ENCODE measurements around the gene MYLK.
"Not testable (repeated sequence)": the region's sequence is repeated elsewhere in the genome, so short reads cannot be mapped to it uniquely, and the experiment has no call there.

MYLK gene

GRCh38 chr3:123610331-123610730 lies 273.8 kb downstream of the MYLK start:
- no peaks in the 10 kb centered on the region for H3K9me3 ChIP-seq (ENCODE audit: control insufficient read depth, insufficient read depth, low read length)
- H3K4me1 ChIP-seq (ENCODE audit: insufficient read depth, low read length) = peaks cover 13% of the 10 kb centered on the region
- no peak overlapping the region for H3K9ac ChIP-seq (ENCODE audit: low read depth, low read length)
- H3K36me3 ChIP-seq (ENCODE audit: insufficient read depth, low read length) = peaks cover 3% of the 10 kb centered on the region; the same call in 1 of the 2 replicates

DNA sequence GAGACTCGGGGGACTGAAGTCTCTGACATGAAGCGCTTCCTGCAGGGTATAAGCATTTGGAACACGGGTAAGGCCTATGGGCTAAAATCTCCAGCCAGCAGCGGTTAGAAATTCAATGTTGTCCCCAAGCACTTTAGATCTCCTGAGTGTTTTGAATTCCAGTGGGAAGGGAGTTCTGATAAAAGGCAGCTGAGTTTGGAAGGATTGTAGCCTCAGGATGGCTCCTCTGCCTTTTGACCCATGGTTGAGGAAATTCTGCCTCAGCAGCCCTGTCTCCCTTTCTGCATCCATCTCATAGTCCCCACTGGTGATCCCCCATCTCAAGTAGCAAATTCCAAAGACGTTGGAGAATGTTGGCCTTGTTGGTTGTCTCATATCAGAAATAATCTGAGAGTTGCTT lies 275.1 kb downstream of the MYLK start:
- Histone ChIP-seq H3K9ac (ENCODE audit: low read depth, low read length) (no peak overlapping the region), H3K36me3 (ENCODE audit: insufficient read depth, low read length) (peaks cover 3% of the 10 kb centered on the region; the same call in 1 of the 2 replicates), H3K9me3 (ENCODE audit: control insufficient read depth, insufficient read depth, low read length) (no peaks in the 10 kb centered on the region), H3K4me1 (ENCODE audit: insufficient read depth, low read length) (peaks cover 13% of the 10 kb centered on the region)

GRCh38 chr3:123608263-123608937 lies 275.7 kb downstream of the MYLK start:
- Histone ChIP-seq H3K9ac (ENCODE audit: low read depth, low read length) (no peak overlapping the region), H3K4me1 (ENCODE audit: insufficient read depth, low read length) (peaks cover 13% of the 10 kb centered on the region), H3K36me3 (ENCODE audit: insufficient read depth, low read length) (peaks cover 3% of the 10 kb centered on the region; the same call in 1 of the 2 replicates), H3K9me3 (ENCODE audit: control insufficient read depth, insufficient read depth, low read length) (no peaks in the 10 kb centered on the region)

GRCh38 chr3:123606527-123606926 lies 277.6 kb downstream of the MYLK start:
- no peaks in the 10 kb centered on the region for H3K9me3 ChIP-seq (ENCODE audit: control insufficient read depth, insufficient read depth, low read length)
- peaks cover 13% of the 10 kb centered on the region for H3K4me1 ChIP-seq (ENCODE audit: insufficient read depth, low read length)
- H3K36me3 ChIP-seq (ENCODE audit: insufficient read depth, low read length) = peaks cover 3% of the 10 kb centered on the region; the same call in 1 of the 2 replicates
- H3K9ac ChIP-seq (ENCODE audit: low read depth, low read length) = no peak overlapping the region

DNA sequence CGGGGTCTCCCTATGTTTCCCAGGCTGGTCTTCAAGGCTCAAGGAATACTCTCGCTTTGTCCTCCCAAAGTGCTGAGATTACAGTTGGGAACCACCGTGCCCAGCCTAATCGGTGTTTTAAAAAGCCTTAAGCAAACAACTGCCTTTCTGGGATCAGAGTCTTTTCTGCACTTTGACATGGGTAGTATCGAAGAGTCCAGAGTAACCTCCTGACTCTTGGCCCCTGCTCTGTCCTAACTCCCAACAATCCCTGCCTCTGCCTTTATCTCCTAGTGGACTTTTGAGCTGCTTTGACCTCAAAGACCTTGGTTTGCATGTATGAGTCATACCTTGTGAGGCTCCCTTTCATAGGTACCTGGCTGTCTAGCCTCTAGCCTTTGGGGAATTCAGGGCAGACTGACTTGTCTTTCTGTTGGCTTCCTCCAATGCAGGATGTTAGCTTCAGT lies 278.3 kb downstream of the MYLK start:
- no peak overlapping the region for H3K9ac ChIP-seq (ENCODE audit: low read depth, low read length)
- H3K36me3 ChIP-seq (ENCODE audit: insufficient read depth, low read length) = peaks cover 3% of the 10 kb centered on the region; the same call in 1 of the 2 replicates
- peaks cover 13% of the 10 kb centered on the region for H3K4me1 ChIP-seq (ENCODE audit: insufficient read depth, low read length)
- H3K9me3 ChIP-seq (ENCODE audit: control insufficient read depth, insufficient read depth, low read length) = no peaks in the 10 kb centered on the region

DNA sequence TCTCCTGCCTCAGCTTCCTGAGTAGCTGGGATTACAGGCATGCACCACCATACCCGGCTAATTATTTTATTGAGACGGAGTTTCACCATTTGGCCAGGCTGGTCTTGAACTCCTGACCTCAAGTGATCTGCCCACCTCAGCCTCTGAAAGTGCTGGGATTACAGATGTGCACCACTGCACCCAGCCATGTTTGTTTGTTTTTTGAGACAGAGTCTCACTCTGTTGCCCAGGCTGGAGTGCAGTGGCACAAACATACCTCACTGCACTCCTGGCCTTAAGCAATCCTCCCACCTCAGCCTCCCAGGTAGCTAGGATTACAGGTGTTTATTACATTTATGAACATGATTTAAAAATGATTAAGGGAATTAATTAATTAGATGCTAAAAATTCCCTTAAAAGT lies 281.0 kb downstream of the MYLK start:
- not testable (repeated sequence) for H3K36me3 ChIP-seq (ENCODE audit: insufficient read depth, low read length)
- H3K4me1 ChIP-seq (ENCODE audit: insufficient read depth, low read length) = peaks cover 13% of the 10 kb centered on the region

DNA sequence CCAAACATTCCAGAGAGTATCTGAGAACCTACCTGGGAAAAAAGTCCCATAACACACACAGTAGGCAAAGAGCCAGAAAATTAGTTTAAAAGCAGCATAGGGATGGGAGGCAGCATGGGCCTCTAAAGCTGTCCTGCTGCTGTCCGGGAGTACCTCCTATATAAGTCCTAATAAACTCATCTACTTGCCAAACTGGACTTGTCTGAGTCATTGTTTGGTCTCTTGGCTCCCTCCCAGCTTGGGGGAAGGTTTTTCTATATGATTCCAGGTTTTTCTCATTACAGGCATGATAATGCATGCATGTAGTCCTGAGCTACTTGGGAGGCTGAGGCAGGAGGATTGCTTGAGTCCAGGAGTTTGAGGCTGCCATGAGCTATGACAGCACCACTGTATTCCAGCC lies 281.8 kb downstream of the MYLK start:
- no peak overlapping the region for H3K9ac ChIP-seq (ENCODE audit: low read depth, low read length)
- no peaks in the 10 kb centered on the region for H3K36me3 ChIP-seq (ENCODE audit: insufficient read depth, low read length)
- no peaks in the 10 kb centered on the region for H3K9me3 ChIP-seq (ENCODE audit: control insufficient read depth, insufficient read depth, low read length)
- H3K4me1 ChIP-seq (ENCODE audit: insufficient read depth, low read length) = peaks cover 13% of the 10 kb centered on the region

More for the DNA sequence above, 281.0 kb downstream of the MYLK start:
- not testable (repeated sequence) for H3K9me3 ChIP-seq (ENCODE audit: control insufficient read depth, insufficient read depth, low read length); H3K9ac ChIP-seq (ENCODE audit: low read depth, low read length)

GRCh38 chr3:123600863-123601262 lies 283.3 kb downstream of the MYLK start:
- not testable (repeated sequence) for H3K9me3 ChIP-seq (ENCODE audit: control insufficient read depth, insufficient read depth, low read length); H3K36me3 ChIP-seq (ENCODE audit: insufficient read depth, low read length); H3K9ac ChIP-seq (ENCODE audit: low read depth, low read length); H3K4me1 ChIP-seq (ENCODE audit: insufficient read depth, low read length)

- Histone ChIP-seq H3K9me3 (ENCODE audit: control insufficient read depth, insufficient read depth, low read length) (no peaks in the 10 kb centered on the region), H3K9ac (ENCODE audit: low read depth, low read length) (no peak overlapping the region), H3K4me1 (ENCODE audit: insufficient read depth, low read length) (no peaks in the 10 kb centered on the region), H3K36me3 (ENCODE audit: insufficient read depth, low read length) (no peaks in the 10 kb centered on the region)
Observed at GRCh38 chr3:123597561-123597960, 286.6 kb downstream of the MYLK start.

DNA sequence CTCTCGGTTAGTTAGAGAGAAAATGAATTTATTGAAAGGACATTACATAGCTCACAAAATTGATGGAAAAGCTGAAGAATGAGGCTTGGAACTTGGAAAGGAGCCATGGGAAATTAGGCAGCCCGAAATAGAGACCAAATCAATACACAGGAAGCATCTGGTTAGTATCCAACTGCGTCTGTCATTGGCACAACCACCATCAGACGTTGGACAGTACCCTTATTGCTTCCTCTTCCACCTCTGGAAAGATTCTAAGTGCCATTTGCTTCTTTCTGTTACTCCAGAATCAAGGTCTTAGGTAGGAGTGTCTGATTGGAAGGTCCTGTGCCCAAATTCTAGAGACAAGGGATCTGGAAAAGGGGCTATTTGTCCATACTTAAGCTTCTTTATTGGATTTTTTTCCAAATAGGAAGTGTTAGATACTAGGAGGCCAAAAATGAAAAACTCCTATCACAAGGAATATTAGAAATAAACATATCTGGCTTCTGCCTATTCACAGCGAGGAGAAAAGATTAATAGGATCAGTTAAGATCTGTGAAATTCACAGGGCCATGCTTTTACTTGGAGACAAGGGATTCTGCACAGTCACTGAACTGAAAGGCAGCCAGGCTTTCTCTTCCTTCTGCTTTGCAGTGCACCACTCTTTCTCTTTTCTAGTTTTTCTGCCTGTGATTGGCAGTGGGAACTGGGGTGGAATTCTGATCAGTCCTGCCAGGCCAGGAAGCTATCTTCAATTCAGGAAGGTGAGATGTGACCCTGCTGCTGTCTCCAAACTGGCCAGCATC lies 288.5 kb downstream of the MYLK start:
- H3K36me3 ChIP-seq (ENCODE audit: insufficient read depth, low read length) = no peaks in the 10 kb centered on the region; the same call in 1 of the 2 replicates
- peaks cover 7% of the 10 kb centered on the region; the same call in 1 of the 2 replicates for H3K9me3 ChIP-seq (ENCODE audit: control insufficient read depth, insufficient read depth, low read length)
- no peak overlapping the region for H3K9ac ChIP-seq (ENCODE audit: low read depth, low read length)
- H3K4me1 ChIP-seq (ENCODE audit: insufficient read depth, low read length) = no peaks in the 10 kb centered on the region

GRCh38 chr3:123593381-123593780 lies 290.8 kb downstream of the MYLK start:
- no peaks in the 10 kb centered on the region; the same call in 1 of the 2 replicates for H3K36me3 ChIP-seq (ENCODE audit: insufficient read depth, low read length)
- no peaks in the 10 kb centered on the region for H3K4me1 ChIP-seq (ENCODE audit: insufficient read depth, low read length)
- H3K9me3 ChIP-seq (ENCODE audit: control insufficient read depth, insufficient read depth, low read length) = peaks cover 20% of the 10 kb centered on the region
- H3K9ac ChIP-seq (ENCODE audit: low read depth, low read length) = no peak overlapping the region

- Histone ChIP-seq H3K9ac (ENCODE audit: low read depth, low read length) (no peak overlapping the region), H3K4me1 (ENCODE audit: insufficient read depth, low read length) (no peaks in the 10 kb centered on the region), H3K36me3 (ENCODE audit: insufficient read depth, low read length) (no peaks in the 10 kb centered on the region; the same call in 1 of the 2 replicates), H3K9me3 (ENCODE audit: control insufficient read depth, insufficient read depth, low read length) (peaks cover 20% of the 10 kb centered on the region)
Observed at GRCh38 chr3:123590685-123591450, 293.3 kb downstream of the MYLK start.

DNA sequence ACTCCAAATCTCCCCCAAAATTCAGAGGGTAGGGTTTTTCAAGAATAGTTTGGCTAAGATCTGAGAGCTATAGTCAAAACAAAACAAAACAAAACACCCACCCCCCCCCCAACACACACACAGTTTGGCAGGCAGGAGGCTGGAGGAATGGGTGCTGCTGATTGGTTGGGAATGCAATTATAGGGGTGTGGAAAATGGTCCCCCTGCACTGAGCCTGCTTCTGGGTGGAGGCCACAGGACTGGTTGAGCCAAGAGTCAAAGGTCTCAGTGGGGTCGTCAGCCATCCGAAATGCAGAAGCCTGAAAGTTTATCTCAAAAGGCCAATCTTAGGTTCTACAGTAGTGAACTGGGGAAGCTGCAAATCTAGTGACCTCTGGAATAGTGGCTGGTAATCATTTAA lies 296.7 kb downstream of the MYLK start:
- Histone ChIP-seq H3K36me3 (ENCODE audit: insufficient read depth, low read length) (no peaks in the 10 kb centered on the region; the same call in 1 of the 2 replicates), H3K4me1 (ENCODE audit: insufficient read depth, low read length) (no peaks in the 10 kb centered on the region), H3K9me3 (ENCODE audit: control insufficient read depth, insufficient read depth, low read length) (peaks cover 20% of the 10 kb centered on the region), H3K9ac (ENCODE audit: low read depth, low read length) (no peak overlapping the region)

- H3K4me1 ChIP-seq (ENCODE audit: insufficient read depth, low read length) = no peaks in the 10 kb centered on the region
- H3K9me3 ChIP-seq (ENCODE audit: control insufficient read depth, insufficient read depth, low read length) = peaks cover 17% of the 10 kb centered on the region
- no peaks in the 10 kb centered on the region; the same call in 1 of the 2 replicates for H3K36me3 ChIP-seq (ENCODE audit: insufficient read depth, low read length)
- H3K9ac ChIP-seq (ENCODE audit: low read depth, low read length) = no peak overlapping the region
Observed at GRCh38 chr3:123586968-123587367, 297.2 kb downstream of the MYLK start.

All from ES-I3 (cell line).